K562 (cell line): ENCODE measurements around the gene MYLK2. TPM values are rescaled to one million over a fixed set of nuclear protein-coding genes. Genes with fewer than 3 reads are reported as not detected.

ENCODE experiments used
- ADNP ChIP-seq: fragments of 200-800 bp; sonication (Bioruptor generic); IDR thresholded peaks from 2 replicates; pipeline ENCODE4 v1.6.1; 2016; ENCODE audit warnings: missing genetic modification characterization, missing compliant biosample characterization
- FOXA3 ChIP-seq, 2 experiments: fragments of 450-650 bp in 1 of 2; sonication (generic) in 1 of 2; formaldehyde crosslinking; IDR thresholded peaks in 1 of 2; conservative IDR thresholded peaks in 1 of 2; 2 replicates each; pipeline versions ENCODE4 v1.4.0 to v1.8.0; 2020 to 2022; ENCODE audit warnings: mild to moderate bottlenecking in 2 of 2, missing genetic modification reagents in 1 of 2
- GTF2E2 ChIP-seq: fragments of 200-800 bp; sonication (Bioruptor generic); IDR thresholded peaks from 2 replicates; pipeline ENCODE4 v1.6.1; 2016; ENCODE audit warnings: missing genetic modification characterization, missing compliant biosample characterization
- MCM7 ChIP-seq, 2 experiments: fragments of 450-650 bp; IDR thresholded peaks; 2 replicates each; pipeline ENCODE4 v1.6.1; 2016 to 2018
- PCBP2 ChIP-seq: fragments of 200-400 bp; formaldehyde crosslinking; IDR thresholded peaks from 2 replicates; pipeline ENCODE4 v1.6.1; 2018; ENCODE audit warnings: low read length, low read depth, mild to moderate bottlenecking, moderate library complexity; ENCODE audit not compliant: poor library complexity, severe bottlenecking
- SIRT6 ChIP-seq: IDR thresholded peaks from one replicate; pipeline ENCODE4 v1.6.1; 2012; ENCODE audit warnings: low read depth, mild to moderate bottlenecking, control low read depth, inconsistent platforms, low read length, moderate library complexity
- SRF ChIP-seq, 2 experiments: fragments of 250-450, 450-650 bp in 1 of 2; sonication (Bioruptor Pico) in 1 of 2; sonication (generic) in 1 of 2; formaldehyde crosslinking; IDR thresholded peaks; 2 replicates each; pipeline versions ENCODE4 v1.5.0 to v1.5.1; 2020 to 2022; ENCODE audit warnings: mild to moderate bottlenecking in 1 of 2, missing genetic modification reagents in 1 of 2
- TRIM24 ChIP-seq, 2 experiments: fragments of 450-650 bp; IDR thresholded peaks; 2 replicates each; pipeline ENCODE4 v1.6.1; 2016
- ZNF197 ChIP-seq: fragments of 200-800 bp; sonication (Bioruptor generic); IDR thresholded peaks from 2 replicates; pipeline ENCODE4 v1.6.1; 2016; ENCODE audit warnings: low read depth, missing genetic modification characterization, missing compliant biosample characterization
- ZNF263 ChIP-seq: sonication (generic); formaldehyde crosslinking; IDR thresholded peaks from 2 replicates; pipeline ENCODE4 v1.8.0; 2022; ENCODE audit warnings: mild to moderate bottlenecking, missing genetic modification reagents, borderline replicate concordance
- polyA plus RNA-seq, 8 experiments: library from polyadenylated mRNA; depleted of rRNA in 4 of 8; stranded (reverse) in 5 of 8; unstranded in 3 of 8; fragments of >200 nt; fragmentation: Nextera tagmentation in 2 of 8; fragmentation: Illumina TruSeq in 1 of 8; extraction: Ambion mirVana in 2 of 8; extraction: Trizol in 1 of 8; gene quantifications; 2 replicates each; pipeline versions ENCODE4 v1.2.1 to v1.2.3, GENCODE V29; 2011 to 2014; ENCODE audit warnings: inconsistent platforms in 1 of 8, missing spikeins in 1 of 8
- total RNA-seq, 7 experiments: library from RNA; depleted of rRNA in 6 of 7; stranded (reverse); fragments of >200 nt in 6 of 7; fragmentation: Illumina TruSeq in 2 of 7; extraction: Trizol in 2 of 7; gene quantifications; 2 replicates each; pipeline versions ENCODE4 v1.2.1 to v1.2.3, GENCODE V29; 2011 to 2021; ENCODE audit warnings: low replicate concordance in 1 of 7
- TF ChIP-seq, protein P1 (sequence below): fragments of 450-650 bp; IDR thresholded peaks from 2 replicates; pipeline ENCODE4 v1.7.1; 2018; ENCODE audit warnings: mild to moderate bottlenecking, low read depth; ENCODE audit not compliant: partially characterized antibody
- TF ChIP-seq, protein P2 (sequence below): sonication (generic); formaldehyde crosslinking; IDR thresholded peaks from 2 replicates; pipeline ENCODE4 v1.8.1; 2022; ENCODE audit warnings: missing genetic modification reagents
- TF ChIP-seq, protein P3 (sequence below): IDR thresholded peaks from 2 replicates; pipeline ENCODE4 v1.6.1; 2011; ENCODE audit warnings: borderline replicate concordance, low read depth, mild to moderate bottlenecking, moderate library complexity, low read length; ENCODE audit not compliant: insufficient read depth, poor library complexity, severe bottlenecking
- TF ChIP-seq, protein P4 (sequence below): sonication (generic); formaldehyde crosslinking; IDR thresholded peaks from 2 replicates; pipeline ENCODE4 v1.8.1; 2023; ENCODE audit warnings: mild to moderate bottlenecking, missing genetic modification reagents
- TF ChIP-seq, protein P5 (sequence below): sonication (generic); formaldehyde crosslinking; IDR thresholded peaks from 2 replicates; pipeline ENCODE4 v1.8.1; 2023; ENCODE audit warnings: mild to moderate bottlenecking, missing genetic modification reagents

The MYLK2 gene
- total and polyA plus RNA-seq, 9 of the 15 experiments (the other 6 are each of a cell fraction or from before 2014, with no cell fraction given): 0.07 to 0.53 (median 0.18) TPM; not detected in 2

DNA sequence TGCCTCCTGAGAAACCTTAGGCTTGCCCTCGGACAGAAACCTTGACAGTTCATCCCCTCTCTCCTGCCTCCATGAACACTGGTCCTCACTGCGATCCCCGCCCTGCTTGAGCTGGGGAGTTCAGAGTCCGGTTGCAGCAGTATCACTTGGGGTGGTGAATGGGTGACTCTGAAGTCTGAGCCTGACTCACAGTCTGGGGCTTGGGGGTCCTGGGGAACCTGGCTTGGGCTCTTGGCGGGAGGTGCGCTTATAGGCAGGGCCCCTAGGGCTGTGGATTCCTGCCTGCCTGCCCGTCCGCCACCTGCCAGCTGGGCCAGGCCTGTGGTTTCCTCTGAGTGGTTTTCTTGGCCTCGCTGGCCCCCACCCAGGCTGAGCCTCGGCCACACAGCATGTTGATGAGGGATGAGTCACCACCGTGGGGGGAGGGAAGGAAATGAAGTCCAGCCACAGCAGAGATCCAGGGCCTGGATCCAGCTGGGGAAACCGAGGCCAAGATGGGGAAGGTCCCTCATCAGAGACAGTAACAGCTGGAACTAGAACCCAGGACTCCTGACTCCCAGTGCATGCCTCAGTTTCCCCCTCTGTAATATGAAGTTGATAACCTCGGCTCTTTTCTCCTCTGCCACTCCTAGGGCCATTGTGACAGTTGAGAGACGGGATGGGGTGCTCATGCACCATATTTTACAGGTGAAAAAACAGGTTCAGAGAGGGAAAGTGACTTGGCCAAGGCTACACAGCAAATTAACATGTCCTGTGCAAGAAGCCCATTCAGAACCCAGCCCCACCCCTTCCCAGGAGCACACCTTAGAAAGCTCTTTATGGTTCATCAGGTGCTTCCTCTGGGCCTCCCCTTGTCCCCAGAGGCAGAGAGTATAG, 17.1 kb downstream of the MYLK2 start (continued):
- TF ChIP-seq, protein P1, sequence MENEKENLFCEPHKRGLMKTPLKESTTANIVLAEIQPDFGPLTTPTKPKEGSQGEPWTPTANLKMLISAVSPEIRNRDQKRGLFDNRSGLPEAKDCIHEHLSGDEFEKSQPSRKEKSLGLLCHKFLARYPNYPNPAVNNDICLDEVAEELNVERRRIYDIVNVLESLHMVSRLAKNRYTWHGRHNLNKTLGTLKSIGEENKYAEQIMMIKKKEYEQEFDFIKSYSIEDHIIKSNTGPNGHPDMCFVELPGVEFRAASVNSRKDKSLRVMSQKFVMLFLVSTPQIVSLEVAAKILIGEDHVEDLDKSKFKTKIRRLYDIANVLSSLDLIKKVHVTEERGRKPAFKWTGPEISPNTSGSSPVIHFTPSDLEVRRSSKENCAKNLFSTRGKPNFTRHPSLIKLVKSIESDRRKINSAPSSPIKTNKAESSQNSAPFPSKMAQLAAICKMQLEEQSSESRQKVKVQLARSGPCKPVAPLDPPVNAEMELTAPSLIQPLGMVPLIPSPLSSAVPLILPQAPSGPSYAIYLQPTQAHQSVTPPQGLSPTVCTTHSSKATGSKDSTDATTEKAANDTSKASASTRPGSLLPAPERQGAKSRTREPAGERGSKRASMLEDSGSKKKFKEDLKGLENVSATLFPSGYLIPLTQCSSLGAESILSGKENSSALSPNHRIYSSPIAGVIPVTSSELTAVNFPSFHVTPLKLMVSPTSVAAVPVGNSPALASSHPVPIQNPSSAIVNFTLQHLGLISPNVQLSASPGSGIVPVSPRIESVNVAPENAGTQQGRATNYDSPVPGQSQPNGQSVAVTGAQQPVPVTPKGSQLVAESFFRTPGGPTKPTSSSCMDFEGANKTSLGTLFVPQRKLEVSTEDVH: no peak
- TF ChIP-seq, protein P2, sequence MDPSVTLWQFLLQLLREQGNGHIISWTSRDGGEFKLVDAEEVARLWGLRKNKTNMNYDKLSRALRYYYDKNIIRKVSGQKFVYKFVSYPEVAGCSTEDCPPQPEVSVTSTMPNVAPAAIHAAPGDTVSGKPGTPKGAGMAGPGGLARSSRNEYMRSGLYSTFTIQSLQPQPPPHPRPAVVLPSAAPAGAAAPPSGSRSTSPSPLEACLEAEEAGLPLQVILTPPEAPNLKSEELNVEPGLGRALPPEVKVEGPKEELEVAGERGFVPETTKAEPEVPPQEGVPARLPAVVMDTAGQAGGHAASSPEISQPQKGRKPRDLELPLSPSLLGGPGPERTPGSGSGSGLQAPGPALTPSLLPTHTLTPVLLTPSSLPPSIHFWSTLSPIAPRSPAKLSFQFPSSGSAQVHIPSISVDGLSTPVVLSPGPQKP (CRISPR knock-in tag): no peak
- TF ChIP-seq FOXA3 (CRISPR knock-in tag; conservative IDR thresholded peaks at IDR 0.05 in 1 of 2, IDR thresholded peaks at IDR 0.05 in 1 of 2) (peak in 1 of 2 experiments; percentile 85; a peak in 2 of 4 replicates), SRF (CRISPR knock-in tag; IDR thresholded peaks at IDR 0.05) (no peak), MCM7 (IDR thresholded peaks at IDR 0.05) (no peak), SIRT6 (no peak), TRIM24 (IDR thresholded peaks at IDR 0.05) (peak in 1 of 2 experiments; percentile 62; a peak in 2 of 4 replicates), PCBP2 (no peak), GTF2E2 (tag) (peak; percentile 61; the same call in 1 of the 2 replicates), ADNP (tag) (no peak), ZNF263 (CRISPR knock-in tag) (peak; percentile 59; the same call in 1 of the 2 replicates), ZNF197 (CRISPR knock-in tag) (no peak)
- TF ChIP-seq, protein P3, sequence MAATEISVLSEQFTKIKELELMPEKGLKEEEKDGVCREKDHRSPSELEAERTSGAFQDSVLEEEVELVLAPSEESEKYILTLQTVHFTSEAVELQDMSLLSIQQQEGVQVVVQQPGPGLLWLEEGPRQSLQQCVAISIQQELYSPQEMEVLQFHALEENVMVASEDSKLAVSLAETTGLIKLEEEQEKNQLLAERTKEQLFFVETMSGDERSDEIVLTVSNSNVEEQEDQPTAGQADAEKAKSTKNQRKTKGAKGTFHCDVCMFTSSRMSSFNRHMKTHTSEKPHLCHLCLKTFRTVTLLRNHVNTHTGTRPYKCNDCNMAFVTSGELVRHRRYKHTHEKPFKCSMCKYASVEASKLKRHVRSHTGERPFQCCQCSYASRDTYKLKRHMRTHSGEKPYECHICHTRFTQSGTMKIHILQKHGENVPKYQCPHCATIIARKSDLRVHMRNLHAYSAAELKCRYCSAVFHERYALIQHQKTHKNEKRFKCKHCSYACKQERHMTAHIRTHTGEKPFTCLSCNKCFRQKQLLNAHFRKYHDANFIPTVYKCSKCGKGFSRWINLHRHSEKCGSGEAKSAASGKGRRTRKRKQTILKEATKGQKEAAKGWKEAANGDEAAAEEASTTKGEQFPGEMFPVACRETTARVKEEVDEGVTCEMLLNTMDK: no peak
- TF ChIP-seq, protein P4, sequence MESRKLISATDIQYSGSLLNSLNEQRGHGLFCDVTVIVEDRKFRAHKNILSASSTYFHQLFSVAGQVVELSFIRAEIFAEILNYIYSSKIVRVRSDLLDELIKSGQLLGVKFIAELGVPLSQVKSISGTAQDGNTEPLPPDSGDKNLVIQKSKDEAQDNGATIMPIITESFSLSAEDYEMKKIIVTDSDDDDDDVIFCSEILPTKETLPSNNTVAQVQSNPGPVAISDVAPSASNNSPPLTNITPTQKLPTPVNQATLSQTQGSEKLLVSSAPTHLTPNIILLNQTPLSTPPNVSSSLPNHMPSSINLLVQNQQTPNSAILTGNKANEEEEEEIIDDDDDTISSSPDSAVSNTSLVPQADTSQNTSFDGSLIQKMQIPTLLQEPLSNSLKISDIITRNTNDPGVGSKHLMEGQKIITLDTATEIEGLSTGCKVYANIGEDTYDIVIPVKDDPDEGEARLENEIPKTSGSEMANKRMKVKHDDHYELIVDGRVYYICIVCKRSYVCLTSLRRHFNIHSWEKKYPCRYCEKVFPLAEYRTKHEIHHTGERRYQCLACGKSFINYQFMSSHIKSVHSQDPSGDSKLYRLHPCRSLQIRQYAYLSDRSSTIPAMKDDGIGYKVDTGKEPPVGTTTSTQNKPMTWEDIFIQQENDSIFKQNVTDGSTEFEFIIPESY (CRISPR knock-in tag): no peak
- TF ChIP-seq, protein P5, sequence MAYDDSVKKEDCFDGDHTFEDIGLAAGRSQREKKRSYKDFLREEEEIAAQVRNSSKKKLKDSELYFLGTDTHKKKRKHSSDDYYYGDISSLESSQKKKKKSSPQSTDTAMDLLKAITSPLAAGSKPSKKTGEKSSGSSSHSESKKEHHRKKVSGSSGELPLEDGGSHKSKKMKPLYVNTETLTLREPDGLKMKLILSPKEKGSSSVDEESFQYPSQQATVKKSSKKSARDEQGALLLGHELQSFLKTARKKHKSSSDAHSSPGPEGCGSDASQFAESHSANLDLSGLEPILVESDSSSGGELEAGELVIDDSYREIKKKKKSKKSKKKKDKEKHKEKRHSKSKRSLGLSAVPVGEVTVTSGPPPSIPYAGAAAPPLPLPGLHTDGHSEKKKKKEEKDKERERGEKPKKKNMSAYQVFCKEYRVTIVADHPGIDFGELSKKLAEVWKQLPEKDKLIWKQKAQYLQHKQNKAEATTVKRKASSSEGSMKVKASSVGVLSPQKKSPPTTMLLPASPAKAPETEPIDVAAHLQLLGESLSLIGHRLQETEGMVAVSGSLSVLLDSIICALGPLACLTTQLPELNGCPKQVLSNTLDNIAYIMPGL (CRISPR knock-in tag): no peak
